Osteocyte (in vitro differentiated cells): ENCODE results near the gene PLEKHA6. TPM values are rescaled to one million over a fixed set of nuclear protein-coding genes. Genes with fewer than 3 reads are reported as not detected.
"Not testable (repeated sequence)": the region's sequence is repeated elsewhere in the genome, so short reads cannot be mapped to it uniquely, and the experiment has no call there.

Source experiments
- DNase-seq: peaks from one replicate; pipeline ENCODE4 v3.0.0; 2021; ENCODE audit warnings: mixed read lengths; ENCODE audit not compliant: unreplicated experiment; ENCODE audit errors: extremely low spot score
- H3K27ac Mint-ChIP-seq: one replicate; pipeline ENCODE4 v1.8.0; 2021; ENCODE audit warnings: mild to moderate bottlenecking, mixed read lengths; ENCODE audit not compliant: unreplicated experiment
- H3K27me3 Mint-ChIP-seq: one replicate; pipeline ENCODE4 v1.8.0; 2021; ENCODE audit warnings: mixed read lengths; ENCODE audit not compliant: unreplicated experiment
- H3K36me3 Mint-ChIP-seq: one replicate; pipeline ENCODE4 v1.8.0; 2021; ENCODE audit warnings: mixed read lengths; ENCODE audit not compliant: unreplicated experiment
- H3K4me1 Mint-ChIP-seq: one replicate; pipeline ENCODE4 v1.8.0; 2021; ENCODE audit warnings: mixed read lengths; ENCODE audit not compliant: unreplicated experiment
- H3K4me3 Mint-ChIP-seq: one replicate; pipeline ENCODE4 v1.8.0; 2021; ENCODE audit warnings: mild to moderate bottlenecking, moderate library complexity, mixed read lengths; ENCODE audit not compliant: unreplicated experiment
- H3K9me3 Mint-ChIP-seq: one replicate; pipeline ENCODE4 v1.8.0; 2021; ENCODE audit warnings: mixed read lengths; ENCODE audit not compliant: unreplicated experiment
- CTCF ChIP-seq: fragments of 200-600 bp; sonication (generic); IDR thresholded peaks from 2 replicates; pipeline ENCODE4 v1.5.0; 2021; ENCODE audit warnings: antibody characterized with exemption, mild to moderate bottlenecking, moderate library complexity
- total RNA-seq: library from RNA; stranded (reverse); gene quantifications from 2 replicates; pipeline ENCODE4 v1.2.1, GENCODE V29; 2021

Gene PLEKHA6
- total RNA-seq, 1 donor from 2014 or later, result 0.24 TPM

GRCh38 chr1:204331847-204332487, 27.8 kb downstream of the PLEKHA6 start:
- Mint-ChIP-seq H3K9me3 (no peaks in the 10 kb centered on the region), H3K27me3 (no peaks in the 10 kb centered on the region), H3K36me3 (no peaks in the 10 kb centered on the region), H3K4me3 (no peak overlapping the region), H3K27ac (no peak overlapping the region), H3K4me1 (peaks cover 19% of the 10 kb centered on the region)
- no peak for TF ChIP-seq CTCF
- DNase-seq, result no peak

DNA sequence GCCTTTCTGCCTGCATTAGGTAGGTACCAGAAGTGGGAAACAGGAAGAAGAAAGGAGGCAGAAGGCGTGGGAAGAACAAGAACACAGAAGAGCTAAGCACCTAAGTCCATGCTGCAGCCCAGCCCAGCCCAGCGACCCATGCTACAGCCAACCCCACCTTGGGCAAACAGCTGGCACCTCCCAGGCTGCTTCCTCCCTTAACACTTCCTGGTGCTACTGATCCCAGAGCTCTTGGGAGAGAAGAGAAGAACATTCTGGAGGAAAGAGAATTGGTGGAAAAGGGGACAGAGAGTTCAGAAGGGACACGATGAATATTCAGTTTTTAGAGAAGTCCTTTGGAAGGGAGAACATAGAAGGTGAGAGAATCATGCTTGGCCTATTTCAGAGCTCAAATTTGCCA, 28.5 kb downstream of the PLEKHA6 start:
- Mint-ChIP-seq H3K27ac (no peak overlapping the region), H3K9me3 (no peaks in the 10 kb centered on the region), H3K4me3 (no peak overlapping the region), H3K27me3 (peaks cover 3% of the 10 kb centered on the region), H3K36me3 (no peaks in the 10 kb centered on the region), H3K4me1 (peaks cover 19% of the 10 kb centered on the region)
- no peak for TF ChIP-seq CTCF
- DNase-seq, result no peak

DNA sequence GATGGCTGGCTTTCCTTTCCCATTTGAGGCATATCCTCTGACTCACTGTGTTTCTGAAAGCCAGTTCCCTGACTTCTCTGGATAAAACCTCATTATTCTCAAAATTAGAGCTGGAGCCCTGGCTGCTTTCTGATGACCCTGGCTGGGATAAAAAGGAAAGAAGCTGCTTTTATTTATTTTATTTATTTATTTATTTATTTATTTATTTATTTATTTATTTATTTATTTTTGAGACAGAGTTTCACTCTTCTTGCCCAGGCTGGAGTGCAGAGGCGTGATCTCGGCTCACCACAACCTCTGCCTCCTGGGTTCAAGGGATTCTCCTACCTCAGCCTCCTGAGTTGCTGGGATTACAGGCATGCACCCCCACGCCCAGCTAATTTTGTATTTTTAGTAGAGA, 31.9 kb downstream of the PLEKHA6 start:
- not testable (repeated sequence) for H3K4me1 Mint-ChIP-seq, H3K36me3 Mint-ChIP-seq, H3K9me3 Mint-ChIP-seq, DNase-seq, H3K4me3 Mint-ChIP-seq, H3K27ac Mint-ChIP-seq
- H3K27me3 Mint-ChIP-seq, result peaks cover 11% of the 10 kb centered on the region

GRCh38 chr1:204327359-204327758, 32.4 kb downstream of the PLEKHA6 start:
- TF ChIP-seq CTCF, result no peak
- DNase-seq, result no peak
- Mint-ChIP-seq H3K4me1 (no peaks in the 10 kb centered on the region), H3K27me3 (peaks cover 11% of the 10 kb centered on the region), H3K27ac (no peak overlapping the region), H3K4me3 (no peak overlapping the region), H3K36me3 (no peaks in the 10 kb centered on the region), H3K9me3 (no peaks in the 10 kb centered on the region)

DNA sequence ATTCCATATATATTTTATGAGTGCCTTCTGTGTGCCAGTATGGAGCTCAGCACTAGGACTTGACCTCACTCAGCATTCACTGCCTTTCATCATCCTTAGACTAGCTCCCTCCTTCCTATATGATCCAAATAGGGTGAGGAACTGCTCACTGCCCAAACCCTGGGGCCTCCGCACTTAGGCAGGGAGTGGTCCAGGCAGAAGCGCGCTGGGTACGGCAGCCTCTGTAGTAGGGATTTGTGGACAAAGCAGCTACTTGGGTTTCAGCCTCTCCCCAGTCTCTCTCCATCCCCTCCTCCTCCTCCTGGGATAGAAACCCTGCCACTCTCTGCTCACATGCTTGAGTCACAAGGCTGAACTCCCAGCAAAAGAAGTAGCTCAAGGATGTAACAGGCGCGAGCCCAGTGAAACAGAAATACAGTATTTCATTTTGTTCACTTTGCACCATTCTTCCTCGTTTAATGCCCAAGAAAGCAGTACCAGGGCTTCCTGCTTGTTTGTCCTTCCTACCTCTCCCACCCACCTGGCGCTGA, 32.9 kb downstream of the PLEKHA6 start:
- H3K27me3 Mint-ChIP-seq, result peaks cover 11% of the 10 kb centered on the region
- TF ChIP-seq CTCF, result no peak
- no peaks in the 10 kb centered on the region for H3K9me3 Mint-ChIP-seq
- no peak overlapping the region for H3K4me3 Mint-ChIP-seq
- peaks cover 4% of the 10 kb centered on the region for H3K4me1 Mint-ChIP-seq
- no peak overlapping the region for H3K27ac Mint-ChIP-seq
- H3K36me3 Mint-ChIP-seq, result no peaks in the 10 kb centered on the region
- DNase-seq, result no peak
